Measurements from ENCODE around the gene TRIM14. TPM values are rescaled to one million over a fixed set of nuclear protein-coding genes. Genes with fewer than 3 reads are reported as not detected.

TRIM14 gene
- total RNA-seq, result 13.8 TPM
- long read RNA-seq, full-length matches to known transcripts, result 14 of 36 reads
- long read RNA-seq, partial matches to known transcripts, result 3 of 36 reads
- long read RNA-seq, other reads (novel, unspliced or antisense), result 19 of 36 reads

GRCh38 chr9:98118640-98119601 lies at the start of gene TRIM14:
TRIM14 (minus strand) TSS chr9:98119222; CDS start chr9:98119188, 34 bp downstream.
- peak; percentile 93 for DNase-seq (ENCODE audit: low spot score)

- peak; percentile 16 for DNase-seq (ENCODE audit: low spot score)
These were observed 49.2 kb upstream of the TRIM14 start for GRCh38 chr9:98168153-98168780.

GRCh38 chr9:98164912-98165311 lies 45.9 kb upstream of the TRIM14 start:
- DNase-seq (ENCODE audit: low spot score), result peak; percentile 77

GRCh38 chr9:98162613-98163012 lies 43.6 kb upstream of the TRIM14 start:
- DNase-seq (ENCODE audit: low spot score), result peak; percentile 76

- DNase-seq (ENCODE audit: low spot score), result peak; percentile 78
These were observed 42.8 kb upstream of the TRIM14 start for GRCh38 chr9:98161851-98162250.

GRCh38 chr9:98159790-98160189 lies 40.8 kb upstream of the TRIM14 start:
- DNase-seq (ENCODE audit: low spot score), result peak; percentile 39

- DNase-seq (ENCODE audit: low spot score), result peak; percentile 39
These were observed 40.3 kb upstream of the TRIM14 start for GRCh38 chr9:98159301-98159700.

- DNase-seq (ENCODE audit: low spot score), result peak; percentile 55
These were observed 39.2 kb upstream of the TRIM14 start for GRCh38 chr9:98158071-98158831.

GRCh38 chr9:98157372-98157771 lies 38.4 kb upstream of the TRIM14 start:
- DNase-seq (ENCODE audit: low spot score), result peak; percentile 72

- no peak for DNase-seq (ENCODE audit: low spot score)
These were observed 35.7 kb upstream of the TRIM14 start for GRCh38 chr9:98154678-98155077.

- no peak for DNase-seq (ENCODE audit: low spot score)
These were observed 33.5 kb upstream of the TRIM14 start for GRCh38 chr9:98152526-98152925.

- DNase-seq (ENCODE audit: low spot score), result no peak
These were observed 31.7 kb upstream of the TRIM14 start for GRCh38 chr9:98150721-98151120.

GRCh38 chr9:98150164-98150563 lies 31.1 kb upstream of the TRIM14 start:
- DNase-seq (ENCODE audit: low spot score), result peak; percentile 60

GRCh38 chr9:98149422-98149821 lies 30.4 kb upstream of the TRIM14 start:
- DNase-seq (ENCODE audit: low spot score), result peak; percentile 51

GRCh38 chr9:98148486-98148885 lies 29.5 kb upstream of the TRIM14 start:
- DNase-seq (ENCODE audit: low spot score), result no peak

- DNase-seq (ENCODE audit: low spot score), result no peak
These were observed 28.6 kb upstream of the TRIM14 start for GRCh38 chr9:98147582-98147981.

- peak; percentile 87 for DNase-seq (ENCODE audit: low spot score)
These were observed 27.3 kb upstream of the TRIM14 start for GRCh38 chr9:98146101-98146991.

GRCh38 chr9:98144631-98145030 lies 25.6 kb upstream of the TRIM14 start:
- peak; percentile 72 for DNase-seq (ENCODE audit: low spot score)

- peak; percentile 16 for DNase-seq (ENCODE audit: low spot score)
These were observed 25.1 kb upstream of the TRIM14 start for GRCh38 chr9:98144076-98144475.

GRCh38 chr9:98142925-98143481 lies 24.0 kb upstream of the TRIM14 start:
- peak; percentile 69 for DNase-seq (ENCODE audit: low spot score)

Data from mesenteric fat pad (tissue), 1 donor.